MCF 10A (cell line): ENCODE results near the gene CYSLTR2. TPM values are rescaled to one million over a fixed set of nuclear protein-coding genes. Genes with fewer than 3 reads are reported as not detected.

Experiments used
- BruUV-seq: library from RNA; stranded (reverse); fragments of 400-500 nt; replicated peaks from 2 replicates; lab custom pipeline; 2021; lab: Mats Ljungman, UMichigan
- CTCF ChIA-PET: fragments of 300-600 bp; sonication (Branson Sonifier 250); formaldehyde crosslinking; extraction: SDS; loops from one replicate; lab custom pipeline; 2021; ENCODE audit warnings: antibody characterized with exemption, inconsistent platforms; lab: Yijun Ruan, JAX
- POLR2A ChIA-PET: fragments of 300-600, 350-650 bp; sonication (Branson Sonifier 250); formaldehyde crosslinking; extraction: SDS; loops from one replicate; lab custom pipeline; 2020; ENCODE audit warnings: antibody characterized with exemption, inconsistent platforms; lab: Yijun Ruan, JAX
- DNase-seq: peaks from one replicate; pipeline ENCODE4 v3.0.0-alpha.2; 2018; ENCODE audit not compliant: unreplicated experiment
- H3K27ac Mint-ChIP-seq: one replicate; pipeline ENCODE4 v1.8.0; 2022; ENCODE audit warnings: mild to moderate bottlenecking, low read depth, mixed read lengths; ENCODE audit not compliant: unreplicated experiment
- H3K27me3 Mint-ChIP-seq: one replicate; pipeline ENCODE4 v1.8.0; 2022; ENCODE audit warnings: mixed read lengths; ENCODE audit not compliant: insufficient read depth, unreplicated experiment
- H3K36me3 Mint-ChIP-seq: one replicate; pipeline ENCODE4 v1.8.0; 2022; ENCODE audit warnings: mild to moderate bottlenecking, moderate library complexity, mixed read lengths; ENCODE audit not compliant: insufficient read depth, unreplicated experiment
- H3K4me1 Mint-ChIP-seq: one replicate; pipeline ENCODE4 v1.8.0; 2022; ENCODE audit warnings: mixed read lengths; ENCODE audit not compliant: insufficient read depth, unreplicated experiment
- H3K4me3 Mint-ChIP-seq: one replicate; pipeline ENCODE4 v1.8.0; 2022; ENCODE audit warnings: mild to moderate bottlenecking, moderate library complexity, mixed read lengths; ENCODE audit not compliant: unreplicated experiment
- H3K9me3 Mint-ChIP-seq: one replicate; pipeline ENCODE4 v1.8.0; 2022; ENCODE audit warnings: mixed read lengths; ENCODE audit not compliant: unreplicated experiment
- CTCF ChIP-seq: fragments of 200-600 bp; IDR thresholded peaks from one replicate; pipeline ENCODE4 v1.8.0; 2022; ENCODE audit warnings: antibody characterized with exemption, mild to moderate bottlenecking; ENCODE audit not compliant: unreplicated experiment
- intact Hi-C: fragments of 100-400 bp; cut with micrococcal nuclease; formaldehyde crosslinking; loops from 2 replicates; pipeline ENCODE4 v1.14.1; 2022
- total RNA-seq: library from RNA; stranded (reverse); gene quantifications from 2 replicates; pipeline ENCODE4 v1.2.3, GENCODE V29; 2022

CYSLTR2 gene
- total RNA-seq, 1 experiment from 2014 or later = not detected

GRCh38 chr13:48652851-48653471 lies 768 bp upstream of the CYSLTR2 start:
- BruUV-seq = no TSS peak
- no peak for TF ChIP-seq CTCF
- intact Hi-C loops = no loop called here
- no peak overlapping the region for H3K27ac Mint-ChIP-seq
- H3K27me3 Mint-ChIP-seq = peaks cover 21% of the 10 kb centered on the region
- DNase-seq = no peak
- H3K36me3 Mint-ChIP-seq = no peaks in the 10 kb centered on the region
- ChIA-PET POLR2A (no interaction called here), CTCF (no interaction called here)
- H3K4me1 Mint-ChIP-seq = no peaks in the 10 kb centered on the region
- no peaks in the 10 kb centered on the region for H3K9me3 Mint-ChIP-seq
- no peak overlapping the region for H3K4me3 Mint-ChIP-seq

- BruUV-seq = no TSS peak
These were observed 782 bp downstream of the CYSLTR2 start for GRCh38 chr13:48654511-48654910.

GRCh38 chr13:48655291-48655690 lies 1.6 kb downstream of the CYSLTR2 start:
- H3K9me3 Mint-ChIP-seq = no peaks in the 10 kb centered on the region
- H3K27me3 Mint-ChIP-seq = peaks cover 21% of the 10 kb centered on the region
- no peak for DNase-seq
- no peak overlapping the region for H3K4me3 Mint-ChIP-seq
- BruUV-seq = no TSS peak
- ChIA-PET CTCF (no interaction called here), POLR2A (no interaction called here)
- intact Hi-C loops = no loop called here
- no peak for TF ChIP-seq CTCF
- H3K36me3 Mint-ChIP-seq = no peaks in the 10 kb centered on the region
- H3K27ac Mint-ChIP-seq = no peak overlapping the region
- H3K4me1 Mint-ChIP-seq = no peaks in the 10 kb centered on the region

More at GRCh38 chr13:48654511-48654910, 782 bp downstream of the CYSLTR2 start:
- no peak for DNase-seq
- H3K27ac Mint-ChIP-seq = no peak overlapping the region
- H3K36me3 Mint-ChIP-seq = no peaks in the 10 kb centered on the region
- peaks cover 21% of the 10 kb centered on the region for H3K27me3 Mint-ChIP-seq
- H3K4me3 Mint-ChIP-seq = no peak overlapping the region
- ChIA-PET CTCF (no interaction called here), POLR2A (no interaction called here)
- H3K9me3 Mint-ChIP-seq = no peaks in the 10 kb centered on the region
- intact Hi-C loops = no loop called here
- no peaks in the 10 kb centered on the region for H3K4me1 Mint-ChIP-seq
- TF ChIP-seq CTCF = no peak

GRCh38 chr13:48656608-48657007 lies 2.9 kb downstream of the CYSLTR2 start:
- Mint-ChIP-seq H3K27ac (no peak overlapping the region), H3K9me3 (no peaks in the 10 kb centered on the region), H3K4me1 (no peaks in the 10 kb centered on the region), H3K4me3 (no peak overlapping the region), H3K27me3 (peaks cover 21% of the 10 kb centered on the region), H3K36me3 (no peaks in the 10 kb centered on the region)
- intact Hi-C loops = no loop called here
- ChIA-PET CTCF (no interaction called here), POLR2A (no interaction called here)
- no peak for DNase-seq
- no peak for TF ChIP-seq CTCF
- BruUV-seq = no TSS peak
